A549 treated with Hydrocortisone at 1 μM for 4 hours (cell line): Measurements from ENCODE around the gene ARCN1. TPM values are rescaled to one million over a fixed set of nuclear protein-coding genes. Genes with fewer than 3 reads are reported as not detected.

ENCODE experiments used
- total RNA-seq: library from RNA; stranded (reverse); fragments of 200-300 nt; extraction: Qiagen RNA extraction; gene quantifications from 5 replicates; pipeline ENCODE4 v1.2.3, GENCODE V29; 2022

The ARCN1 gene
- total RNA-seq: 82.7 to 107 TPM (median 89.9 TPM) in 5 replicates

DNA sequence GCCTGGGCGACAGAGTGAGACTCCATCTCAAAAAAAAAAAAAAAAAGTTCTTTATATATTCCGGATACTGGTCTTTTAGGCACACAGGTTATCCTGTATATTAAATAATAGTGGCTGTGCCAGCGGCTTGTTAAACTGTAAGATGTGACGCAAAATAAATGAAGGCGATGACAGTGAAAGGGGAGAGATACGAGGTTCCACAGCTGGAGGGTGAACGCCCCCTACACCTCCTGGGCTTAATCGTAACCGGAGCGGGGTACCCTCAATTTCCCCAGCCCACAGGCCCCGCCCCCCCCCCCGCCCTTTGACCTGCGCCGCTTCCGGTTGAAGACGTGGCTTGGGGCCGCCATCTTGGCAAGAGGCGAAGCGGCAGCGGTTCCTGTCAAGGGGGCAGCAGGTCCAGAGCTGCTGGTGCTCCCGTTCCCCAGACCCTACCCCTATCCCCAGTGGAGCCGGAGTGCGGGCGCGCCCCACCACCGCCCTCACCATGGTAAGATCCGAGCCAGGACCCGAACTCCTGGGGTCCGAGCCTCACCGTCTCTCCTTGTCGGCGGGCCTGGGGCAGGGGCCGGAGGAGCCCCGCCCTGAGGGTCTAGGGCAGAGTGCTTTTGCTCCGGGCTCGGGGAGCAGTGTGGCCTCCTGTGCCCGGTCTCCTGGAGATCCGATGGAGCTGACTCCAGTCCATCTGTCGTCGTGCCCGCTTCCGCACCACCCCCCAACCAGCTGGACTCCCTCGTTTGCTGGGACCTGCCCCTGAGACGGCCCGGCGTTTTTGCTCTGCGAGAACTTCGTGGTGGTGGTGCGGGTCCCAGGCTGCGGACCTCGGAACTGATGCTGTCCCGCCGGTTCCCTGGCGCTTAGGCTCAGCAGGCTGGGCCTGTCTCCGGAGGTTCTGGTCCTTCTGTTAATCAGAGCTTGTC lies at the start of gene ARCN1:
Gene ARCN1, plus strand, starts transcription at position 349 of the 920 bp plus-strand sequence. Its CDS starts 139 bp downstream, at position 488.

DNA sequence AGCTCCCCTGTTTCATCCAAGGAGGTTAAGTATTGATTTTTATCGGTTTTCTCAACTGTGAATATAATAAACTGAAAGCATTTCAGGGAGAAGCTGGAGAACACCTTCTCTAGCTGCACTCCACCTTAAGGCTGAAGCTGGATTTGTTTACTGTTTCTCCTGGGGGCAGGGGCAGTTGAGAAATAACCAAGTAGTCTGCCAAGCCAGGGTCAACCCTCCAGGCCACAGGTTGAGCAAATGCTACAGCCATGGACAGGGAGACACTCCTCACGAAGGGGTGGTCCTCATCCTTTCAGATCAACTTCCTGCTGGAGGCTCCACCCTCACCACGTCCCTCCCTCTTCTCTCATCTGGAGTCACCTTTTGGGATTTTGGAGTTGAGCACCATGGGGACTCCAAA lies 45.1 kb upstream of the ARCN1 start, which contains the start of gene TTC36:
Gene TTC36, plus strand, starts transcription at position 366 of the 400 bp plus-strand sequence. Its CDS starts 21 bp downstream, at position 387.

GRCh38 chr11:118530683-118531596 lies 41.3 kb upstream of the ARCN1 start, which contains the start of gene TMEM25:
Gene TMEM25, plus strand, starts transcription at chr11:118531192. Its CDS starts 610 bp downstream, at chr11:118531802.

GRCh38 chr11:118607401-118608359 lies 35.5 kb downstream of the ARCN1 start, which contains the start of gene PHLDB1:
Gene PHLDB1, plus strand, starts transcription at chr11:118607615. Its CDS starts 6,222 bp downstream, at chr11:118613837.

Other genes starting within 250 kb of the ARCN1 start
- gene CD3D, start 229.7 kb upstream of the ARCN1 start, total RNA-seq: not detected in 5 replicates
- not detected in 5 replicates for gene CD3G, start 228.1 kb upstream of the ARCN1 start, total RNA-seq
- gene UBE4A, start 212.8 kb upstream of the ARCN1 start, total RNA-seq: 8.5 to 12.5 TPM (median 9.1 TPM) in 5 replicates
- 119 to 208 TPM (median 188 TPM) in 5 replicates for gene ATP5MG, start 170.8 kb upstream of the ARCN1 start, total RNA-seq
- gene KMT2A, start 135.9 kb upstream of the ARCN1 start, total RNA-seq: 9.3 to 19.5 TPM (median 12.7 TPM) in 5 replicates
- gene TTC36, start 44.9 kb upstream of the ARCN1 start, total RNA-seq: not detected in 5 replicates
- 0.26 to 0.68 TPM (median 0.40 TPM) in 5 replicates for gene TMEM25, start 41.2 kb upstream of the ARCN1 start, total RNA-seq
- 14.7 to 19.0 TPM (median 16.6 TPM) in 5 replicates for gene IFT46, start 6.5 kb upstream of the ARCN1 start, total RNA-seq
- 7.3 to 11.2 TPM (median 8.5 TPM) in 5 replicates for gene PHLDB1, start 35.2 kb downstream of the ARCN1 start, total RNA-seq
- 0.02 TPM in 1 of 5 replicates, not detected in the others for gene TREH, start 107.2 kb downstream of the ARCN1 start, total RNA-seq
- gene DDX6, start 218.8 kb downstream of the ARCN1 start, total RNA-seq: 21.7 to 38.8 TPM (median 22.8 TPM) in 5 replicates